ENCODE measurements around the gene CLIP1.
A peak's percentile ranks its signal among the peaks of the same experiment; 100 is the strongest.
"Not testable (repeated sequence)": the region's sequence is repeated elsewhere in the genome, so short reads cannot be mapped to it uniquely, and the experiment has no call there.

CLIP1 gene

GRCh38 chr12:122437656-122438121 lies 15.2 kb upstream of the CLIP1 start:
- TF ChIP-seq, protein P1, sequence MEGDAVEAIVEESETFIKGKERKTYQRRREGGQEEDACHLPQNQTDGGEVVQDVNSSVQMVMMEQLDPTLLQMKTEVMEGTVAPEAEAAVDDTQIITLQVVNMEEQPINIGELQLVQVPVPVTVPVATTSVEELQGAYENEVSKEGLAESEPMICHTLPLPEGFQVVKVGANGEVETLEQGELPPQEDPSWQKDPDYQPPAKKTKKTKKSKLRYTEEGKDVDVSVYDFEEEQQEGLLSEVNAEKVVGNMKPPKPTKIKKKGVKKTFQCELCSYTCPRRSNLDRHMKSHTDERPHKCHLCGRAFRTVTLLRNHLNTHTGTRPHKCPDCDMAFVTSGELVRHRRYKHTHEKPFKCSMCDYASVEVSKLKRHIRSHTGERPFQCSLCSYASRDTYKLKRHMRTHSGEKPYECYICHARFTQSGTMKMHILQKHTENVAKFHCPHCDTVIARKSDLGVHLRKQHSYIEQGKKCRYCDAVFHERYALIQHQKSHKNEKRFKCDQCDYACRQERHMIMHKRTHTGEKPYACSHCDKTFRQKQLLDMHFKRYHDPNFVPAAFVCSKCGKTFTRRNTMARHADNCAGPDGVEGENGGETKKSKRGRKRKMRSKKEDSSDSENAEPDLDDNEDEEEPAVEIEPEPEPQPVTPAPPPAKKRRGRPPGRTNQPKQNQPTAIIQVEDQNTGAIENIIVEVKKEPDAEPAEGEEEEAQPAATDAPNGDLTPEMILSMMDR (IDR thresholded peaks at IDR 0.05; ENCODE audit: low read depth, low read length), result no peak

GRCh38 chr12:122435186-122435585 lies 12.7 kb upstream of the CLIP1 start:
- TF ChIP-seq, protein P1 (IDR thresholded peaks at IDR 0.05; ENCODE audit: low read depth, low read length), result no peak
- DNase-seq (ENCODE audit: extremely low read depth, low read depth), result no peak

More at GRCh38 chr12:122437656-122438121, 15.2 kb upstream of the CLIP1 start:
- no peak for DNase-seq (ENCODE audit: extremely low read depth, low read depth)

GRCh38 chr12:122429043-122429442 lies 6.6 kb upstream of the CLIP1 start:
- not testable (repeated sequence) for DNase-seq (ENCODE audit: extremely low read depth, low read depth)

DNA sequence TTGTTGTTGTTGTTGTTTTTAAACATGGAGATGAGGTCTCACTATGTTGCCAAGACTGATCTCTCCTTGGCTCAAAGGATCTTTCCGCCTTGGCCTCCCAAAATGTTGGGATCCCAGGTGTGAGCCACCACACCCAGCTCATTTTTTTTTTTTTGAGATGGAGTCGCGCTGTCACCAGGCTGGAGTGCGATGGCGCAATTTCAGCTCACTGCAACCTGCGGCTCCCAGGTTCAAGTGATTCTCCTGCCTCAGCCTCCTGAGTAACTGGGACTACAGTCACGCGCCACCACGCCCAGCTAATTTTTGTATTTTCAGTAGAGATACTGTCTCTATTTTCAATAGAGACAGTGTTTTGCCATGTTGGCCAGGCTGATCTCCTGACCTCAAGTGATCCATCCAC lies 4.9 kb upstream of the CLIP1 start:
- no peak for DNase-seq (ENCODE audit: extremely low read depth, low read depth)
- TF ChIP-seq, protein P1 (IDR thresholded peaks at IDR 0.05; ENCODE audit: low read depth, low read length), result no peak

- DNase-seq (ENCODE audit: extremely low read depth, low read depth), result no peak
- TF ChIP-seq, protein P1 (IDR thresholded peaks at IDR 0.05; ENCODE audit: low read depth, low read length), result no peak
Observed at GRCh38 chr12:122423258-122424165, 1.0 kb upstream of the CLIP1 start.

- TF ChIP-seq, protein P1 (IDR thresholded peaks at IDR 0.05; ENCODE audit: low read depth, low read length), result no peak
- DNase-seq (ENCODE audit: extremely low read depth, low read depth), result no peak
Observed at GRCh38 chr12:122422730-122423257, 325 bp upstream of the CLIP1 start.

- TF ChIP-seq, protein P1 (IDR thresholded peaks at IDR 0.05; ENCODE audit: low read depth, low read length), result no peak
- peak; percentile 14 for DNase-seq (ENCODE audit: extremely low read depth, low read depth)
Observed at GRCh38 chr12:122421187-122421820, 1.2 kb downstream of the CLIP1 start.
